ENCODE results near the gene SH3GL2. TPM values are rescaled to one million over a fixed set of nuclear protein-coding genes. Genes with fewer than 3 reads are reported as not detected.

Gene SH3GL2
- total RNA-seq, 1 donor from 2014 or later = 52.3 TPM

GRCh38 chr9:17665450-17665849 is 86.6 kb downstream of the SH3GL2 start:
- no peak for DNase-seq

- DNase-seq = no peak
Observed at GRCh38 chr9:17669206-17669605, 90.3 kb downstream of the SH3GL2 start.

GRCh38 chr9:17682684-17683083 is 103.8 kb downstream of the SH3GL2 start:
- no peak for DNase-seq

- no peak for DNase-seq
Observed at GRCh38 chr9:17688834-17689233, 110.0 kb downstream of the SH3GL2 start.

- no peak for DNase-seq
Observed at GRCh38 chr9:17694336-17694735, 115.5 kb downstream of the SH3GL2 start.

GRCh38 chr9:17695482-17695881 is 116.6 kb downstream of the SH3GL2 start:
- DNase-seq = no peak

GRCh38 chr9:17699615-17700330 is 120.9 kb downstream of the SH3GL2 start:
- DNase-seq = no peak

- DNase-seq = no peak
Observed at GRCh38 chr9:17706347-17706746, 127.5 kb downstream of the SH3GL2 start.

GRCh38 chr9:17719053-17719452 is 140.2 kb downstream of the SH3GL2 start:
- no peak for DNase-seq

GRCh38 chr9:17721954-17722353 is 143.1 kb downstream of the SH3GL2 start:
- no peak for DNase-seq

GRCh38 chr9:17723656-17724055 is 144.8 kb downstream of the SH3GL2 start:
- DNase-seq = no peak

GRCh38 chr9:17725399-17726010 is 146.6 kb downstream of the SH3GL2 start:
- DNase-seq = no peak

- DNase-seq = no peak
Observed at GRCh38 chr9:17726298-17726697, 147.4 kb downstream of the SH3GL2 start.

- no peak for DNase-seq
Observed at GRCh38 chr9:17730899-17731298, 152.0 kb downstream of the SH3GL2 start.

- DNase-seq = no peak
Observed at GRCh38 chr9:17731308-17731707, 152.4 kb downstream of the SH3GL2 start.

GRCh38 chr9:17734674-17735073 is 155.8 kb downstream of the SH3GL2 start:
- no peak for DNase-seq

- DNase-seq = no peak
Observed at GRCh38 chr9:17735859-17736258, 157.0 kb downstream of the SH3GL2 start.

- no peak for DNase-seq
Observed at GRCh38 chr9:17739022-17739421, 160.2 kb downstream of the SH3GL2 start.

GRCh38 chr9:17739736-17740135 is 160.9 kb downstream of the SH3GL2 start:
- DNase-seq = no peak

- DNase-seq = no peak
Observed at GRCh38 chr9:17742067-17742466, 163.2 kb downstream of the SH3GL2 start.

- DNase-seq = no peak
Observed at GRCh38 chr9:17744786-17745185, 165.9 kb downstream of the SH3GL2 start.

GRCh38 chr9:17750269-17750668 is 171.4 kb downstream of the SH3GL2 start:
- no peak for DNase-seq

- no peak for DNase-seq
Observed at GRCh38 chr9:17751486-17751885, 172.6 kb downstream of the SH3GL2 start.

- DNase-seq = no peak
Observed at GRCh38 chr9:17752021-17752420, 173.2 kb downstream of the SH3GL2 start.
